ENCODE measurements around the gene E2F4.

E2F4 gene, protein sequence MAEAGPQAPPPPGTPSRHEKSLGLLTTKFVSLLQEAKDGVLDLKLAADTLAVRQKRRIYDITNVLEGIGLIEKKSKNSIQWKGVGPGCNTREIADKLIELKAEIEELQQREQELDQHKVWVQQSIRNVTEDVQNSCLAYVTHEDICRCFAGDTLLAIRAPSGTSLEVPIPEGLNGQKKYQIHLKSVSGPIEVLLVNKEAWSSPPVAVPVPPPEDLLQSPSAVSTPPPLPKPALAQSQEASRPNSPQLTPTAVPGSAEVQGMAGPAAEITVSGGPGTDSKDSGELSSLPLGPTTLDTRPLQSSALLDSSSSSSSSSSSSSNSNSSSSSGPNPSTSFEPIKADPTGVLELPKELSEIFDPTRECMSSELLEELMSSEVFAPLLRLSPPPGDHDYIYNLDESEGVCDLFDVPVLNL

GRCh38 chr16:67191995-67192681 is at the start of gene E2F4:
Gene E2F4, plus strand, starts transcription at chr16:67192155. Its CDS starts 73 bp downstream, at chr16:67192228.
- DNase-seq: peak; percentile 84

DNA sequence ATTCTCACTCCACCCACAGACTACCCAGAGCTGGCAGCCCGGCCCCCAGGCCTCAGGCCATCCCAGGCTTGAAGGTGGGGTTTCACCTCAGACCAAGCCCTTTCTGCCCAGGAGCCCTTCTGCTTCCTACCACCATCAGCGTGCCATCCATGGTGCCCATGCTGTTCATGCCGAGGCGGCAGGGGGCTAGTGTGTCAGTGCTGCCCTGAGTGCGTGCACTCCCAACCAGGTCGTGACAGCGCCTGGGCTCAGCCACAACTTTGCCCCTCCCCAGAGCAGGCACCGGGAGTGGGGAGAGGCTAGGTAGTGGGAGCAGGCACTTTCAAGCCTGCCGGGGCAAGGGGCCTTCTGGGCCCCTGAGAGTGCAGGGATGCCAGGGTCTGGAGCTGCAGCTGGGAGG is 49.6 kb upstream of the E2F4 start:
- DNase-seq: no peak

GRCh38 chr16:67144943-67145342 is 47.0 kb upstream of the E2F4 start:
- no peak for DNase-seq

GRCh38 chr16:67145746-67146145 is 46.2 kb upstream of the E2F4 start:
- no peak for DNase-seq

DNA sequence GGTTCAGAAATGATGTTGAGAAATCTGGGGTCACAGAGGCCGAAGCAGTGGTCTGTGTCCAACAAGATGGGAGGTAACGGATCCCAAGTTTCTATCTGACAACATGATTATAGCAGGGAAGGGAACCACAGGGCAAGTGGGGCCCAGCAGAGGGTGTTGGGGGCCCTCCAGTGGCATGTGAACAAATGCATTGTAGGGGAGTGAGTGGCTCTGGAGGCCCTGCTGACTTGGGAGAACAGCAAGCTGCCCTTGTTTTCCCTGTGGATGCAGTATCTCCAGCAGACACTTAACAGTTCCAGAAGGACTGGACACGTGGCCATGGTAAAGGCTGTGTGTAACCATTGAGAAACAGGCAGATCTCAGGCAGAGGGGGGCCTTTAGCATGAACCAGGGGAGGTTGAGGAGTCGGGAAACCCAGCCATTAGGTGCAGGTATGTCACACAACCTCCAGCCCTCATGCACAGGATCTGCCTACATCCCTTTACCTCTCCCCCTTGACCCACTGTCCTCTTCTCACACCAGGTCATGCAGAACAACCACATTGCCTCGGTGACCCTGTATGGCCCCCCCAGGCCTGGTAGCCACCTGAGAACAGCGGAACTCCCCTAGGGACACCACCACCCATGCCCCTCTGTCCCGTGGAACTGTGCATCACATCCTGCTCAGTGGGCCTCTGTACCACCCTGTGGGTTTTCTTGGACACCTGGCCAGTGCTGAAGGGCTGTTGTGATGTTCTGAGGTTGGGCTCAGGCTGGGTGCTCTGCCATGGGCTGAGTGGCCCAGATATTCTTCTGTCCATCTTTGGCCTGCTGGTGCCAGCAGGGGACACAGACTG is 45.2 kb upstream of the E2F4 start:
- DNase-seq: no peak

- DNase-seq: no peak
Measured at GRCh38 chr16:67147437-67148140, 44.4 kb upstream of the E2F4 start.

- DNase-seq: no peak
Measured at GRCh38 chr16:67148221-67148620, 43.7 kb upstream of the E2F4 start.

GRCh38 chr16:67148656-67149275 is 43.2 kb upstream of the E2F4 start:
- DNase-seq: no peak

DNA sequence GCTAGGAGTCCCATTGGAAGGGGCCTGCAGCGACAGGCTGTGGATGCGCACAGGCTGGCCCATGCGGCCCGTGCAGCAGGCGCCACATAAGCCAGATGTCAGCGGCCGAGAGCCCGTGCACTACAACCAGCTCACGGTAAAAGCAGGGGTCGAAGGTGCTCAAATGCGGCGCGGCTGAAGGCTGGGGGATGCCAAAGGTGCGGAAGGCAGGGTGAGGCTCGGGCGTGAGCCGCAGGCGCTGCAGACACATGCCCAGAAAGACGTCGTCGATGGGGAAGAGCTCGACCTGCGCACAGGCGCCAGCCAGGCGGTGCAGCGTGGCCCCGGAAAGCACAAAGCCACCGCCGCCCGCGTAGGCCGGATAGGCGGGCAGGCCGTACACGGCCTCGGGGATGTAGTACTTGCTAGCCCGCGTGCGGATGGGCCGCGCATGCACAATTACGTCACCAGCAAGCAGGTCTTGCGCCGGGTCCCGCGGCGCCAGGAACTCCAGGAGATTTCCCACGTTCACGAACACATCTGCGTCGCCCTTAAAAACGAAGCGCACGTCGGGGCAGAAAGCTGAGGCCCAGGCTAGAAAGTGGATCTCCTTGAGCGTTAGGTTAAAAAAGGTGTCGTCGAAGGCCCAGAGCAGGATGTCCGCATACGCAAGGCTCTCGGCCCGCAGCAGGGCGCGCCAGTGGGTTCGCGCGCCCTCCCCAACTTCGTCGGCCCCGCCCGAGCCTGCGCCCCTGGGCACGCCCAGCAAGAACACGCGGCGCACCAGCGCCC is 42.5 kb upstream of the E2F4 start:
- DNase-seq: no peak

- peak; percentile 14 for DNase-seq
Measured at GRCh38 chr16:67150047-67150832, 41.7 kb upstream of the E2F4 start.

DNA sequence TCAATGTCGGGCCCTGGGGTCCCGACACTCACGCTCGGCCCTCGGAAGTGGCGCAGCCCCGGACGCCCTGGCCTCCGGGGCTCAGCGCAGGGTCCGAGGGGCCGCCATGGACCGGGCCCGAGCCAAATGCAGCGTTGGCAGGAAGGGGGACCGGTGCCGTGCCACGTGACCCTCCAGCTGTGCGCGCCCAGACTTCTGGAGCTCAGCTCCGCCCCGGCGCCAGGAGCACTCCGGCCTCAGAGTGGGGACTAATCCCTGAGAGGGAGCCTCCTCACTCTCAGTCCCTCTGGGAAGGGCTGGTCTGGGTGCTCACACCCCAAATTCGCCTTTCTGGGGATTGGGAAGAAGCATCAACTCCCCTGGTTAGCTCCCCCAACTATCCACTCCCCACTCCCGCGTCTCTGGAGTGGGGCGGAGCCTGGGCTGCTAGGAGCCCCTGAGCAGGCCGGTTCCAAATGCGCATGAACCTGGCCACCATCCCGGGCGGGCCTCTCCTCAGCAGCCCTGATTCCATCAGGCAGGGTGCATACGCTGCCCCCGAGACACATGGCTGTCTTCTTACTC is 41.0 kb upstream of the E2F4 start, which contains the start of gene B3GNT9:
B3GNT9 (minus strand) TSS at position 166 of the 564 bp plus-strand sequence. CDS start 513 bp downstream, outside the sequence.
- DNase-seq: peak; percentile 49

DNA sequence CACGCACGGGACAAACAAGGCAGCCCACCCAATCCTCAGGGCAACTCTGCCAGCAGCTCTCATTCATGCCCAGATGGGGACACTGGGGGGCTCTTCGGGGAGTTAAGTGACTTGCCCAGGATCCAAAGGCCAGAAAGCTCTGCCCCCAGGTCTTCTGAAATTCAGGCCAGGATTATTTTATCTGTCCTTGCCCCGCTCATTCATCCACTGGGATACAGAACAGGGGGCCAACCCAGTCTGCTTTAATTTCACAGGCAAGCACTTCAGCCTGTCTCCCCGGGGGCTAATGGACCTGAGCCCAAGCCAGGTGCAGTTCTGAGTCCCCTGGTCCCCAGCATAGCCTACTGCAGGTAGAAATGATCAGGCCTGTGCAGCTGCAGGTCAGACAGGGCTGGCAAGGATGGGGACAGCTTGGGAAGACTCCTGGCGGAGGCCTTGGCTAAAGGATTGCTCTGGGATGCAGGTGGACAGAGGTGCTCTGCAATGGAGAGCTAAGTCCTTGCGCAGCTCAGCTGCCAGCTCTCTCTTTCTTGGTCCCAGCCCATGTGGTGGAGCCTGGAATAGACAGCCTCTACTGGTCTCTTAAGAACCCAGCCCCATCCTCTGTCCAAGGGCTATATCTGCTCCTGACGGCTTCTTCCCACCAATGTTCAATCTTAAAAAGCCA is 40.4 kb upstream of the E2F4 start:
- DNase-seq: no peak

GRCh38 chr16:67154578-67155294 is 37.2 kb upstream of the E2F4 start:
- DNase-seq: no peak

GRCh38 chr16:67155295-67156142 is 36.4 kb upstream of the E2F4 start:
- DNase-seq: peak; percentile 59

- no peak for DNase-seq
Measured at GRCh38 chr16:67156143-67156844, 35.7 kb upstream of the E2F4 start.

- DNase-seq: no peak
Measured at GRCh38 chr16:67157106-67157748, 34.7 kb upstream of the E2F4 start.

Measured in NCI-H1092 (cell line).